DND-41 (cell line): ENCODE data around the gene PHF3.

Source experiments
- ATAC-seq: fragments of 200-7000 bp; cut with Tn5 transposase; 3 replicates; pipeline ENCODE4 v1.9.1; 2021; ENCODE audit warnings: low read depth; ENCODE audit not compliant: insufficient read depth
- DNase-seq: peaks from one replicate; pipeline ENCODE4 v3.0.0-alpha.2; 2020
- H2AFZ ChIP-seq: 2 replicates; pipeline ENCODE4 v1.6.0; 2012; ENCODE audit warnings: low read depth, low read length
- H3K27ac ChIP-seq: 2 replicates; pipeline ENCODE4 v1.5.1; 2012; ENCODE audit warnings: low read length, inconsistent platforms
- H3K27me3 ChIP-seq: fragments of 200-600 bp; sonication (generic); 2 replicates; pipeline ENCODE4 v1.6.0; 2012; ENCODE audit warnings: low read length, mild to moderate bottlenecking, inconsistent platforms; ENCODE audit not compliant: insufficient read depth, poor library complexity
- H3K36me3 ChIP-seq: 2 replicates; pipeline ENCODE4 v1.5.1; 2012; ENCODE audit warnings: low read length, inconsistent platforms; ENCODE audit not compliant: insufficient read depth
- H3K4me1 ChIP-seq: 2 replicates; pipeline ENCODE4 v1.5.1; 2012; ENCODE audit warnings: mild to moderate bottlenecking, low read length; ENCODE audit not compliant: insufficient read depth
- H3K4me2 ChIP-seq: 2 replicates; pipeline ENCODE4 v1.6.0; 2012; ENCODE audit warnings: mild to moderate bottlenecking, moderate library complexity, low read length, inconsistent platforms; ENCODE audit not compliant: insufficient read depth
- H3K4me3 ChIP-seq, 2 experiments: fragments of 200-600 bp in 1 of 2; shearing (Covaris generic) in 1 of 2; 2 replicates each; pipeline ENCODE4 v1.5.1; 2012 to 2016; ENCODE audit warnings: inconsistent platforms in 2 of 2, low read length in 2 of 2, mild to moderate bottlenecking in 2 of 2, low read depth in 1 of 2, moderate library complexity in 1 of 2
- H3K79me2 ChIP-seq: 2 replicates; pipeline ENCODE4 v1.6.0; 2012; ENCODE audit warnings: low read length, inconsistent platforms; ENCODE audit not compliant: insufficient read depth
- H3K9ac ChIP-seq: 2 replicates; pipeline ENCODE4 v1.6.0; 2012; ENCODE audit warnings: low read depth, mild to moderate bottlenecking, inconsistent platforms, low read length, moderate library complexity
- H3K9me3 ChIP-seq: 2 replicates; pipeline ENCODE4 v1.5.1; 2012; ENCODE audit warnings: low read length, moderate library complexity, mild to moderate bottlenecking, inconsistent platforms; ENCODE audit not compliant: insufficient read depth, severe bottlenecking
- H4K20me1 ChIP-seq: 2 replicates; pipeline ENCODE4 v1.6.0; 2012; ENCODE audit warnings: low read length; ENCODE audit not compliant: insufficient read depth
- EZH2 ChIP-seq: IDR thresholded peaks from 3 replicates; pipeline ENCODE4 v1.6.1; 2012; ENCODE audit warnings: borderline replicate concordance, low read depth, mild to moderate bottlenecking, moderate library complexity, low read length, inconsistent platforms; ENCODE audit not compliant: severe bottlenecking
- TF ChIP-seq, protein P1 (sequence below): IDR thresholded peaks from 2 replicates; pipeline ENCODE4 v1.5.1; 2012; ENCODE audit warnings: borderline replicate concordance, low read length, moderate library complexity, mild to moderate bottlenecking; ENCODE audit not compliant: poor library complexity, severe bottlenecking; ENCODE audit errors: extremely low read depth

PHF3 gene

DNA sequence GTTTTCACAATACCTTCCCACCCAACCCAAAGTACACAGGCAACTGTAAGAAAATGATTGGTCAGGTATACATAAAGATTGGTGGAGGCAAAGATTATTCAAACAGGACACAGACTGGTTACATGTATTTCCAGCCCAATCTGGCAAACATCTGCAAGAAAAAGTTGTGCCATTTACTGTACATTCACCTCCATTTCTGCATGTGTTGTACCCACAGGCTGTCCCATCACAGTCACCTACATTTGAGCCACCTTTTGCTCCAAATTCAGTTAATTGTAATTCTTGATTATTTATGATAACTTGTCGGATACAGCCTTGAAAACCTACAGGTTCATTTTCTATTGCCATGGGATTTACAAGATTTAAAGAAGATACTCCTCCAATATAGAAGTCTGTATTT lies 85.6 kb downstream of the PHF3 start:
- Histone ChIP-seq H3K9ac (no peak overlapping the region), H3K36me3 (no peaks in the 10 kb centered on the region), H3K4me1 (no peaks in the 10 kb centered on the region), H4K20me1 (no peaks in the 10 kb centered on the region; the same call in 1 of the 2 replicates), H3K27me3 (no peaks in the 10 kb centered on the region), H2AFZ (no peak overlapping the region), H3K79me2 (no peaks in the 10 kb centered on the region), H3K27ac (no peak overlapping the region), H3K9me3 (no peaks in the 10 kb centered on the region), H3K4me3 (no peak overlapping the region), H3K4me2 (no peak overlapping the region)
- ATAC-seq, result no peak
- DNase-seq, result no peak
- no peak for TF ChIP-seq EZH2
- TF ChIP-seq, protein P1, sequence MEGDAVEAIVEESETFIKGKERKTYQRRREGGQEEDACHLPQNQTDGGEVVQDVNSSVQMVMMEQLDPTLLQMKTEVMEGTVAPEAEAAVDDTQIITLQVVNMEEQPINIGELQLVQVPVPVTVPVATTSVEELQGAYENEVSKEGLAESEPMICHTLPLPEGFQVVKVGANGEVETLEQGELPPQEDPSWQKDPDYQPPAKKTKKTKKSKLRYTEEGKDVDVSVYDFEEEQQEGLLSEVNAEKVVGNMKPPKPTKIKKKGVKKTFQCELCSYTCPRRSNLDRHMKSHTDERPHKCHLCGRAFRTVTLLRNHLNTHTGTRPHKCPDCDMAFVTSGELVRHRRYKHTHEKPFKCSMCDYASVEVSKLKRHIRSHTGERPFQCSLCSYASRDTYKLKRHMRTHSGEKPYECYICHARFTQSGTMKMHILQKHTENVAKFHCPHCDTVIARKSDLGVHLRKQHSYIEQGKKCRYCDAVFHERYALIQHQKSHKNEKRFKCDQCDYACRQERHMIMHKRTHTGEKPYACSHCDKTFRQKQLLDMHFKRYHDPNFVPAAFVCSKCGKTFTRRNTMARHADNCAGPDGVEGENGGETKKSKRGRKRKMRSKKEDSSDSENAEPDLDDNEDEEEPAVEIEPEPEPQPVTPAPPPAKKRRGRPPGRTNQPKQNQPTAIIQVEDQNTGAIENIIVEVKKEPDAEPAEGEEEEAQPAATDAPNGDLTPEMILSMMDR, result no peak

DNA sequence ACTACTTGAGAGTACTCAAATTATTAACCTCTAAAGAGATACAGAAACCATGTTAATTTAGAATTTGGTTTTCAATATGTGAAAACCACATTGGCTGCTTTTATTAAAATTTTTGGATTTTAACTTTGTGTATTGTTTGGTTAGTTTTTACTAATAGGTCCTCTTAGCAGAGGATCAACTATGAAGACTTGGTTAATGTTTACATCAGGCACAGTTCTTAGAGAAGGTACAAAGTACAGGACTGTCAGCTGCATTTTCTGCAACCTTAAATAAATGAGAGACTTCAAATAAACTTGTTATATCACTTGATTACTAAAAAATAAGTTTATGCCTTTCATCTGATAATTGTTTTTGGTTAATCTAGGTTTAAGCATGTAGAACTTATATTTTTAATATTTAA lies 89.1 kb downstream of the PHF3 start:
- no peak overlapping the region for H3K4me2 ChIP-seq
- no peaks in the 10 kb centered on the region for H3K9me3 ChIP-seq
- no peak overlapping the region for H2AFZ ChIP-seq
- ATAC-seq (no peak), DNase-seq (no peak)
- no peak overlapping the region for H3K4me3 ChIP-seq
- H3K79me2 ChIP-seq, result no peaks in the 10 kb centered on the region
- no peak overlapping the region for H3K9ac ChIP-seq
- no peaks in the 10 kb centered on the region for H3K4me1 ChIP-seq
- no peaks in the 10 kb centered on the region for H3K36me3 ChIP-seq
- no peaks in the 10 kb centered on the region; the same call in 1 of the 2 replicates for H4K20me1 ChIP-seq
- no peaks in the 10 kb centered on the region for H3K27me3 ChIP-seq
- no peak overlapping the region for H3K27ac ChIP-seq
- no peak for TF ChIP-seq EZH2
- TF ChIP-seq, protein P1, result no peak

DNA sequence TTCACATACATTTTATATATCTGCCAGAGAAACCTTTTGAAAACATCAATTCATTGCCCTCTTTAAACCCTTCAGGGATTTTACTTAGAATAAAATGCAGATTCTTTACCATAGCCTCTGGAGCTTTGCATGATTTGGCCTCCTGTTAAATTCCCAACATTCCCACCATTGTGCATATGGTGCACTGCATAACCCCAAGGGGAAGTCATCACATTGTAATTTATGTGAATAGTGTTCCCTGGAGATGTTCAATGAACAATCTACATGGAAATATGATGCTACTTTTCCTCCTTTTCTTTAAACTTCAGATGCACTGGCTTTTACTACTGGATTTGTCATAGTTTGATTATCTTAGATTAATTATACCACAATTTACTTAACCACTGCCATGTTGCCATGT lies 94.7 kb downstream of the PHF3 start:
- Histone ChIP-seq H3K79me2 (no peaks in the 10 kb centered on the region), H3K27me3 (no peaks in the 10 kb centered on the region), H3K9me3 (no peaks in the 10 kb centered on the region), H3K4me2 (no peak overlapping the region), H3K9ac (no peak overlapping the region), H3K4me3 (no peak overlapping the region), H2AFZ (no peak overlapping the region), H3K27ac (no peak overlapping the region), H3K36me3 (no peaks in the 10 kb centered on the region), H4K20me1 (no peaks in the 10 kb centered on the region), H3K4me1 (no peaks in the 10 kb centered on the region)
- DNase-seq (no peak), ATAC-seq (no peak)
- TF ChIP-seq, protein P1, result no peak
- no peak for TF ChIP-seq EZH2

DNA sequence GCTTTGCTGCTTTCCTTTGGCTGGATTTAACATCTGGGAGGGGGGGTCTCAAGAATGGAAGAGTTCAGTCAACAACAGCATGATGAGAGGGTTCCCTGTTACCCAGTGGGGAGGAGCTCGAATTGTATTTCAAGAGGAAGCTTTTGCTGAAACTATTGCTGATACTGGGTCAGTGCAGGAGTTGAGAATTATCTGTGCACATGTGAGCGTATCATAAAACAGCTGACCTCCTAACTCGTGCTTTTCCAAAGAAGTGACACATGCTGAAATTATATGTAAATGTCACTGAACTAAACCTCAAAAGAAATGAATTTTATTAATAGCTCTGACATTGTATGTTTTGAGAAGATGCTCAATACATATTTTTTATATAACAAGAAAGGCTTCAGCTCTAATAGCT lies 96.3 kb downstream of the PHF3 start:
- Histone ChIP-seq H3K27me3 (no peaks in the 10 kb centered on the region), H3K4me2 (no peak overlapping the region), H2AFZ (no peak overlapping the region), H3K4me3 (no peak overlapping the region), H3K4me1 (no peaks in the 10 kb centered on the region), H3K27ac (no peak overlapping the region), H3K36me3 (no peaks in the 10 kb centered on the region), H3K9ac (no peak overlapping the region), H4K20me1 (no peaks in the 10 kb centered on the region), H3K79me2 (no peaks in the 10 kb centered on the region), H3K9me3 (no peaks in the 10 kb centered on the region)
- no peak for DNase-seq
- TF ChIP-seq, protein P1, result no peak
- no peak for TF ChIP-seq EZH2
- ATAC-seq, result no peak
